Ovary (tissue), 3 donors: ENCODE data around the gene KATNBL1.

Experiments
- CTCF ChIP-seq, 3 donors: fragments of 450-650 bp in 2 of 3; fragments of 200-600 bp in 1 of 3; IDR thresholded peaks; one replicate each; pipeline versions ENCODE4 v1.5.1 to v1.8.0; 2016 to 2022; ENCODE audit warnings: antibody characterized with exemption in 3 of 3, mild to moderate bottlenecking in 1 of 3
- EP300 ChIP-seq: sonication (generic); formaldehyde crosslinking; IDR thresholded peaks from one replicate; pipeline ENCODE4 v1.6.1; 2017; ENCODE audit warnings: antibody characterized with exemption
- POLR2A ChIP-seq: fragments of 450-650 bp; IDR thresholded peaks from one replicate; pipeline ENCODE4 v1.6.1; 2017; ENCODE audit warnings: antibody characterized with exemption, mild to moderate bottlenecking, moderate library complexity
- donor health status: DM: no; HTN: no; CAD: no.

- no peak for TF ChIP-seq CTCF (IDR thresholded peaks at IDR 0.05)
- no peak for TF ChIP-seq EP300
- no peak for TF ChIP-seq POLR2A
These were observed 99.9 kb downstream of the KATNBL1 start for GRCh38 chr15:34109797-34110663.
